BLaER1 treated with 17β-estradiol and CSF1 and Interleukin-3, amounts not matched to agents 10 nM and 100 nM (cell line): ENCODE data around the gene MST1.
A peak's percentile ranks its signal among the peaks of the same experiment; 100 is the strongest.

Experiments used
- H3K27ac ChIP-seq, 11 experiments: shearing (Covaris generic); formaldehyde crosslinking; 2 replicates each; pipeline ENCODE4 v1.8.1; 2022
- H3K27me3 ChIP-seq, 11 experiments: shearing (Covaris generic); formaldehyde crosslinking; 2 replicates each; pipeline ENCODE4 v1.8.1; 2022
- H3K36me3 ChIP-seq, 11 experiments: shearing (Covaris generic); formaldehyde crosslinking; 2 replicates each; pipeline ENCODE4 v1.8.1; 2022
- H3K4me1 ChIP-seq, 10 experiments: shearing (Covaris generic); formaldehyde crosslinking; 2 replicates each; pipeline ENCODE4 v1.8.1; 2022
- H3K4me2 ChIP-seq, 11 experiments: shearing (Covaris generic); formaldehyde crosslinking; 2 replicates each; pipeline ENCODE4 v1.8.1; 2022
- H3K4me3 ChIP-seq, 10 experiments: shearing (Covaris generic); formaldehyde crosslinking; 2 replicates each; pipeline ENCODE4 v1.8.1; 2022
- H3K9ac ChIP-seq, 11 experiments: shearing (Covaris generic); formaldehyde crosslinking; 2 replicates each; pipeline ENCODE4 v1.8.1; 2022
- H3K9me3 ChIP-seq, 11 experiments: shearing (Covaris generic); formaldehyde crosslinking; replicated peaks in 1 of 11; 2 replicates each; pipeline ENCODE4 v1.8.1; 2022
- H4K20me1 ChIP-seq, 11 experiments: shearing (Covaris generic); formaldehyde crosslinking; 2 replicates each; pipeline ENCODE4 v1.8.1; 2022
- Cebpa-rat ChIP-seq, 11 experiments: shearing (Covaris generic); IDR thresholded peaks; 2 replicates each; pipeline ENCODE4 v1.8.1; 2022

MST1 gene

DNA sequence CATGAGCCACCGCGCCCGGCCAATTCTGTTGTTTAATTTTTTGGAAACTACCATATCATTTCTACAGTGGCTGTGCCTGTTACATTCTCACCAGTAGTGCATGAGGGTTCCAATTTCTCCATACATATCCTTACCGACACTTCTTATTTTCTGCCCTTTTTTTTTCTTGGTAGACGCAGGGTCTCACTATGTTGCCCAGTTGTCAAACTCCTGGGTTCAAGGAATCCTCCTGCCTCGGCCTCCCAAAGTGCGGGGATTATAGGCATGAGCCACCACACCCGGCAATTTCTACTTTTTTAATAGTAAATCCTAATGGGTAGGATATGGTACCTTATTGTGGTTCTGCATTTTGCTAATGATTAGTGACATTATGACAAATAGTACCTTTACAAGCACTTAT is 20.6 kb upstream of the MST1 start:
- peaks cover 0 to 16% (median 0%) of the 10 kb centered on the region in 11 experiments; a peak in 3 of 22 replicates for H4K20me1 ChIP-seq
- no peak overlapping the region for H3K27ac ChIP-seq
- H3K9me3 ChIP-seq: no peaks in the 10 kb centered on the region
- H3K27me3 ChIP-seq: no peaks in the 10 kb centered on the region
- H3K4me1 ChIP-seq: peaks cover 24 to 56% (median 51%) of the 10 kb centered on the region in 10 experiments
- no peak overlapping the region for H3K4me2 ChIP-seq
- H3K4me3 ChIP-seq: no peak overlapping the region
- no peak overlapping the region for H3K9ac ChIP-seq
- TF ChIP-seq Cebpa-rat (IDR thresholded peaks at IDR 0.05): no peak
- peaks cover 19 to 52% (median 29%) of the 10 kb centered on the region in 11 experiments; a peak in 20 of 22 replicates for H3K36me3 ChIP-seq

- Histone ChIP-seq H4K20me1 (peaks cover 0 to 42% (median 0%) of the 10 kb centered on the region in 11 experiments; a peak in 7 of 22 replicates), H3K4me3 (no peak overlapping the region), H3K4me1 (peaks cover 11 to 32% (median 27%) of the 10 kb centered on the region in 10 experiments), H3K9ac (peak overlapping the region in 6 of 11 experiments; percentile 17 to 53 (median 38); a peak in 8 of 22 replicates), H3K27ac (peak overlapping the region in 1 of 11 experiments; percentile 32; a peak in 1 of 22 replicates), H3K27me3 (no peaks in the 10 kb centered on the region), H3K4me2 (peak overlapping the region in 10 of 11 experiments; percentile 15 to 75 (median 50); a peak in 18 of 22 replicates), H3K9me3 (no peaks in the 10 kb centered on the region), H3K36me3 (peaks cover 31 to 68% (median 46%) of the 10 kb centered on the region in 11 experiments)
- TF ChIP-seq Cebpa-rat (IDR thresholded peaks at IDR 0.05): no peak
Measured at GRCh38 chr3:49707113-49707480, 17.8 kb upstream of the MST1 start.

DNA sequence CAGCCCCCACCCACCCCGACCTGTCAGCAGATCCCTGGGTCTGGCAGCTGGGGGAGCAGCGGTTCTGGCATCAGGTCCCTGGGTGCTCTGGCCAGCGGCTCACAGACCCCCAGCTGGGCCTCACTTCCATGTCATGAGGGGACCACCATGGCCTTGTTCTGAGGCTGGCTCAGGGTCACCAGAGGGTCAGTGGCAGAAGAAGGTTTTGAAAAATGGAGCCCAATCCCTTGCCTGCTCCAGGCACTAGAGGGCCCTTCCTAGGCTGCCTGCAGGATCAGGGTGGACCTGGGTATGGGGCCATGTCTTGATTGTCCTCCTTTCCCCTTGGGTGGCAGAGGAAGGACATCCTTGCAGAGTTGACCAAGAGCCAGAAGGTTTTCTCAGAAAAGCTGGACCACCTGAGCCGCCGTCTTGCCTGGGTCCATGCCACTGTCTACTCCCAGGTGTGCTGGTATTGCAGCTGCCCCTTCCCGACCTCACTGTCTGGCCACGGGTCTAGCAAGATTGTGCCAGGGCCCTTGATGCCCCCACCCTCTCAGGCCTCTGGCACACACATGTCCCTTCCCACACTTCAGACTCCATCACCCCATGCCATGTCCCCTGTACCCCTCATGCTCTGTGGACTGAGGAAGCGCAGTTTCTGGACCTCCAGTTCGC is 17.3 kb upstream of the MST1 start:
- Histone ChIP-seq H3K9me3 (no peaks in the 10 kb centered on the region), H4K20me1 (peaks cover 0 to 48% (median 0%) of the 10 kb centered on the region in 11 experiments; a peak in 7 of 22 replicates), H3K36me3 (peaks cover 36 to 73% (median 51%) of the 10 kb centered on the region in 11 experiments), H3K4me2 (no peak overlapping the region), H3K9ac (no peak overlapping the region), H3K27me3 (no peaks in the 10 kb centered on the region), H3K27ac (no peak overlapping the region), H3K4me1 (peaks cover 7 to 26% (median 22%) of the 10 kb centered on the region in 10 experiments), H3K4me3 (no peak overlapping the region)
- no peak for TF ChIP-seq Cebpa-rat (IDR thresholded peaks at IDR 0.05)

GRCh38 chr3:49705390-49705960 is 16.2 kb upstream of the MST1 start:
- Histone ChIP-seq H3K4me1 (peaks cover 7 to 15% (median 13%) of the 10 kb centered on the region in 10 experiments), H3K27ac (no peak overlapping the region), H3K9ac (no peak overlapping the region), H3K4me2 (no peak overlapping the region), H3K27me3 (no peaks in the 10 kb centered on the region), H3K4me3 (no peak overlapping the region), H3K36me3 (peaks cover 45 to 75% (median 61%) of the 10 kb centered on the region in 11 experiments), H3K9me3 (no peaks in the 10 kb centered on the region), H4K20me1 (peaks cover 0 to 59% (median 0%) of the 10 kb centered on the region in 11 experiments; a peak in 8 of 22 replicates)
- TF ChIP-seq Cebpa-rat (IDR thresholded peaks at IDR 0.05): no peak

GRCh38 chr3:49704629-49705028 is 15.4 kb upstream of the MST1 start:
- H3K27ac ChIP-seq: no peak overlapping the region
- H3K9ac ChIP-seq: no peak overlapping the region
- peaks cover 45 to 79% (median 68%) of the 10 kb centered on the region in 11 experiments for H3K36me3 ChIP-seq
- no peaks in the 10 kb centered on the region for H3K27me3 ChIP-seq
- no peak overlapping the region for H3K4me2 ChIP-seq
- no peaks in the 10 kb centered on the region for H3K9me3 ChIP-seq
- H4K20me1 ChIP-seq: peaks cover 0 to 67% (median under 1%) of the 10 kb centered on the region in 11 experiments; a peak in 8 of 22 replicates
- H3K4me1 ChIP-seq: peaks cover 7 to 22% (median 18%) of the 10 kb centered on the region in 10 experiments
- no peak overlapping the region for H3K4me3 ChIP-seq
- no peak for TF ChIP-seq Cebpa-rat (IDR thresholded peaks at IDR 0.05)

GRCh38 chr3:49703956-49704355 is 14.7 kb upstream of the MST1 start:
- no peak overlapping the region for H3K4me3 ChIP-seq
- no peak for TF ChIP-seq Cebpa-rat (IDR thresholded peaks at IDR 0.05)
- H3K9ac ChIP-seq: peak overlapping the region in 1 of 11 experiments; percentile 39; a peak in 1 of 22 replicates
- peaks cover 7 to 29% (median 25%) of the 10 kb centered on the region in 10 experiments for H3K4me1 ChIP-seq
- no peaks in the 10 kb centered on the region for H3K9me3 ChIP-seq
- H3K4me2 ChIP-seq: no peak overlapping the region; a peak in 1 of 22 replicates
- peak overlapping the region in 1 of 11 experiments; percentile 17; a peak in 3 of 22 replicates for H3K27ac ChIP-seq
- no peaks in the 10 kb centered on the region for H3K27me3 ChIP-seq
- peaks cover 0 to 74% (median 7%) of the 10 kb centered on the region in 11 experiments; a peak in 8 of 22 replicates for H4K20me1 ChIP-seq
- H3K36me3 ChIP-seq: peaks cover 43 to 86% (median 72%) of the 10 kb centered on the region in 11 experiments

DNA sequence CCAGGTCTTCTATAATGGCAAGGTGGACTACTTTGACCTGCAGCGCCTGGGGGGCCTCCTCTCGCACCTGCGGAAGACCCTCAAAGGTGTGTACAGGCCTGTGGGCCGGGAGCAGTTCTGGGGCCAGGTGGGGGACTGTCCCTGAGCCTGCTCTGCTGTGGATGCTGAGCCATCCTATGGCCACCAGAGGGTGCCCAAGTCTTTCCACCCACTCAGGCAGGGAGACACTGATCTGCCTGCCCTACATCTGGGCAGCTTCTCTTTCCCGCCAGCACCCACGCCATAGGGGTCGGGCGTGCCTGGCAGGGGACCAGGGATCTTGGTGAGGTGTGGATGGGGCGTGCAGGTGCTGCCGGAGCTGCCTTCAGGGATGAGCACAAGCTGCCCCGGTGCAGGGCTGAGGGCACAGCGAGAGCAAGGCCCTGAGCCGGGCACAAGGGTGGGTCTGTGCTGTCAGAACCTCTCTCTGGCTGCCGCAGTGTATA is 14.2 kb upstream of the MST1 start:
- H3K4me1 ChIP-seq: peaks cover 7 to 33% (median 29%) of the 10 kb centered on the region in 10 experiments
- peaks cover 43 to 89% (median 77%) of the 10 kb centered on the region in 11 experiments for H3K36me3 ChIP-seq
- H3K4me2 ChIP-seq: no peak overlapping the region; a peak in 1 of 22 replicates
- H3K27me3 ChIP-seq: no peaks in the 10 kb centered on the region
- H3K9me3 ChIP-seq: no peaks in the 10 kb centered on the region
- H3K9ac ChIP-seq: peak overlapping the region in 2 of 11 experiments; percentile 23 to 39; a peak in 1 of 22 replicates
- peaks cover 0 to 78% (median 8%) of the 10 kb centered on the region in 11 experiments; a peak in 8 of 22 replicates for H4K20me1 ChIP-seq
- H3K4me3 ChIP-seq: no peak overlapping the region
- peak overlapping the region in 1 of 11 experiments; percentile 17; a peak in 3 of 22 replicates for H3K27ac ChIP-seq
- no peak for TF ChIP-seq Cebpa-rat (IDR thresholded peaks at IDR 0.05)

DNA sequence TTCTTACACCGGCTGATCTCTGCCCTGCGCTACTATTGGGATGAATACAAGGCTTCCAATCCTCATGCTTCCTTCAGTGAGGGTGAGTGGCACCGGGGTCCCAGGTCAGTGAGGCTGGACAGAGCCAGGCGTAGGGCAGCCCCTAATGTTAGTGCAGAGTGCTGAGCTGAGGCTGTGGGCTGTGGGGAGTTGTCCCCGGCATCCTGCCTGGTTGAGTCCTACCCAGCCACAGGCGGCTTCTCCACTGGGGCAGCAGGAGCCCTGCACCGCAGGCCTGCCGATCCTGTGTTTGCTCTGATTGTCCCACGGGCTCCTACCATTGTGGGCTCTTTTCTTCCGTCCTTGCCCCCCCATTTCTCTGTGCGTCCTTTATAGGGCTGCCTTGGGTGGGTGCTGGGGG is 13.4 kb upstream of the MST1 start:
- Histone ChIP-seq H3K9ac (no peak overlapping the region), H3K4me3 (no peak overlapping the region), H3K27me3 (no peaks in the 10 kb centered on the region), H3K4me1 (peaks cover 5 to 33% (median 30%) of the 10 kb centered on the region in 10 experiments), H3K4me2 (no peak overlapping the region), H4K20me1 (peaks cover 0 to 87% (median 8%) of the 10 kb centered on the region in 11 experiments; a peak in 8 of 22 replicates), H3K36me3 (peaks cover 48 to 92% (median 83%) of the 10 kb centered on the region in 11 experiments), H3K9me3 (no peaks in the 10 kb centered on the region), H3K27ac (no peak overlapping the region)
- no peak for TF ChIP-seq Cebpa-rat (IDR thresholded peaks at IDR 0.05)
